HG03039 (cell line): ENCODE data around the gene SUSD1.

Experiments used
- ATAC-seq: cut with Tn5 transposase; IDR thresholded peaks from one replicate; pipeline ENCODE4 v1.9.1; 2021; ENCODE audit warnings: mild to moderate bottlenecking, moderate library complexity; ENCODE audit not compliant: unreplicated experiment

The SUSD1 gene

GRCh38 chr9:112072721-112073638 is 102.1 kb downstream of the SUSD1 start:
- no peak for ATAC-seq

- no peak for ATAC-seq
These were observed 105.6 kb downstream of the SUSD1 start for GRCh38 chr9:112069318-112070169.

DNA sequence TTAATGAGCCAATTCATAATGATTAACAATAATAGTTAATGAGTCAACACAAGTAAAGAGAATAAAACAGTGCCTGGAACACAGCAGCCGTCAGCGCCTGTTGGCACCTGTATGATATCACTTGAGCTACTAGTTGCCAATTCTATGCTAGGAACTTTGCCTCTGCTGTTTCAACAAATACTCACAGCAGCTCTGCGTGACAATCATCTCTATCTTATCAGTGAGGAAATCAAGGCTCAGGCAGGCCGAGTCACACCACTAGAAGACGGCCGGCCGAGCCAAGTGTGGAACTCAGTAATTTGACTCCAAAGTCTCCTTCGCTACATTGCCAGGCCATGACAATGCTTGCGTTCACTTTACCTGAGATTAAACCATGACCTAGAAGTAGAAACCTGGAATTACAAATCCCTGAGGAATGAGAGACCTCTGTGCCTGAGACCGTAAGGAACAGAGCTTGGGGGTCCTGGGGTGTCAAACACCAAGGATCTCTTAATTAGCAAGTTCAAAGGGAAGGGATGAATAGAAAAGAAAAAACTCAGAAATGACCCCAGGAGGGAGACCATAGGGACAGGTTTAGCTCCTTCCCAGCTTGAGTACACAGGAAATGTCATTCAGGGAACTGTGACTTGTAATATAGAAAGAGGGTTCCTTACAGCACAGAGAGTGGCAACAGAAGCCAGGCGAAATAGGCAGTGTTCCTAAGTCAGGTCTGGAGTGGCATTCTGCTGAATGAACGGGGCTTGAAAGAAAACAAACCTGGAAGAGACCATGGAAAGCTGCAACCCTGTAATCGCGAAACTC is 109.1 kb downstream of the SUSD1 start:
- no peak for ATAC-seq

- no peak for ATAC-seq
These were observed 110.2 kb downstream of the SUSD1 start for GRCh38 chr9:112064871-112065270.

GRCh38 chr9:112063586-112063985 is 111.5 kb downstream of the SUSD1 start:
- no peak for ATAC-seq

DNA sequence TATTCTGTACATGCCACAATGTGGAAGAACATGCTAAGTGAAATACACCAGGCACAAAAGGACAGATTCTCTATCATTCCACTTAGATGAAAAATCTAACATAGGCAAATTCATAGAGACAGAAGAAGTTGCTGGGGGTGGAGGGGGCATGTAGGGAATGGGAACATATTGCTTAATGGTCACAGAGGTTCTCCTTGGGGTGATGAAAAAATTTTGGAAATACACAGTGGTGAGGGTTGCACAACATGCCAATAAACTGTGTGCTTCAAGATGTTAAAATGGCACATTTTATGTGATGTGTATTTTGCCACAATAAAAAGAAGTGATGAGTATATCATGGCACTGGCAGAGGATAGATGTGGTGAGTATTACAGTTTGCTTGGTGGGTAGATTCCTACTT is 111.9 kb downstream of the SUSD1 start:
- ATAC-seq: no peak

DNA sequence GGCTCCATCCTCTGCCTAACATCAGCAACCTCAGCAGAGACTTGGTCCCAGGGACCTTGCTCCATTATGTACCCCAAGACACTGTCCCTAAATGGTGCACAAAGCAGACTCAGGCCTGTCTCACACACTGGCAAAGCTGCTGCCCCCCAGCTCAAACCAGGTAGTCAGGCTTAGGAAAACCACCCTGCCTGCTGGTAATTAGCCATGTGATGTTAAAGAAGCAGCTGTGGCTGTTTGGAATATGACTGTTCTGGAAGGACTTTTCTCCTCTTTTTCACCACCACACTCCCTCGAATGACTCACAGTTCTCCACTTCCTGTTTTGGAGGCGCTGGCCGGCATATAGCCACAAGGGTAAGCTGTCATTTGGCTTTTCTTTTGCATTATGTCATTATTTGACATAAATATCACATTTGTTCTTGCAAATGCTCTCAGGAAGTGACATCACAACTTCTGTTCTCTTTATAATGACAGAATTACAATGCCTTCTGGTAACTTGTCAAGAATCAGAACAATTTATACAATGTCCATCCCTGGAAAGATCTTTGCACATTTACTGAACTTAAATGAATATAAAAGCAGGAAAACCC is 113.9 kb downstream of the SUSD1 start:
- peak; percentile 71 for ATAC-seq

DNA sequence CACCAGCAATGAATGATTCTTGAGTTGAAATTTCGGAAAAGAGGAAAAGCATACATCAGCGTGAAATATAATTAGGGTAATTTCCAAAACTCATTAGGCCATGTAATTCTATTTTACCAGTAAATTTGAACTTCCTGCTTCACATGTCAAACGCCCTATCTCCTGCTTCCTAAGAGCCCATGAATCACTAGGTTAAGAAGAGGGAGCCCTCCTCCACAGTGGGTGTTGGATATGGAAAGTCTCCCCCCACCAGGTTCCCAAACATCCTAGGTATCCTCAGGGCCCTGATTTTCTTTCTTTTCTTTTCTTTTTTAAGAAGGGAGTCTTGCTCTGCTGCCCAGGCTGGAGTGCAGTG is 115.2 kb downstream of the SUSD1 start:
- no peak for ATAC-seq

- ATAC-seq: no peak
These were observed 115.7 kb downstream of the SUSD1 start for GRCh38 chr9:112059145-112059965.

DNA sequence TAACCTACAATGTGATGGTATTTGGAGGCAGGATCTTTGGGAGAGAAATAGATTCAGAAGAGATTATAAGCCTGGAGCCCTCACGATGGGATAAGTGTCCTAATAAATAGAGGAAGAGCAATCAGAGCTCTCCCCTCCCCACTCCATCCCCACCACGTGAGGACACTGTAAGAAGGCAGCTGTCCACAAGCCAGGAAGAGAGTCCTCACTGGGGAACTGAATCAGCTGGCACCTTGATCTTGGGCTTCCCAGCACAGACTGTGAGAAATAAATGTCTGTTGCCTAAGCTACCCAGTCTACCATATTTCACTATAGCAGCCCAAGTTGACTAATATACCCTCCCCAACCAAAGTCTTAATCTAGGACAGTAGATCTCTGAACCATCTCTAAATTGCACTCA is 118.1 kb downstream of the SUSD1 start:
- no peak for ATAC-seq

GRCh38 chr9:112054916-112055315 is 120.2 kb downstream of the SUSD1 start:
- ATAC-seq: no peak

GRCh38 chr9:112051812-112052211 is 123.3 kb downstream of the SUSD1 start:
- no peak for ATAC-seq

DNA sequence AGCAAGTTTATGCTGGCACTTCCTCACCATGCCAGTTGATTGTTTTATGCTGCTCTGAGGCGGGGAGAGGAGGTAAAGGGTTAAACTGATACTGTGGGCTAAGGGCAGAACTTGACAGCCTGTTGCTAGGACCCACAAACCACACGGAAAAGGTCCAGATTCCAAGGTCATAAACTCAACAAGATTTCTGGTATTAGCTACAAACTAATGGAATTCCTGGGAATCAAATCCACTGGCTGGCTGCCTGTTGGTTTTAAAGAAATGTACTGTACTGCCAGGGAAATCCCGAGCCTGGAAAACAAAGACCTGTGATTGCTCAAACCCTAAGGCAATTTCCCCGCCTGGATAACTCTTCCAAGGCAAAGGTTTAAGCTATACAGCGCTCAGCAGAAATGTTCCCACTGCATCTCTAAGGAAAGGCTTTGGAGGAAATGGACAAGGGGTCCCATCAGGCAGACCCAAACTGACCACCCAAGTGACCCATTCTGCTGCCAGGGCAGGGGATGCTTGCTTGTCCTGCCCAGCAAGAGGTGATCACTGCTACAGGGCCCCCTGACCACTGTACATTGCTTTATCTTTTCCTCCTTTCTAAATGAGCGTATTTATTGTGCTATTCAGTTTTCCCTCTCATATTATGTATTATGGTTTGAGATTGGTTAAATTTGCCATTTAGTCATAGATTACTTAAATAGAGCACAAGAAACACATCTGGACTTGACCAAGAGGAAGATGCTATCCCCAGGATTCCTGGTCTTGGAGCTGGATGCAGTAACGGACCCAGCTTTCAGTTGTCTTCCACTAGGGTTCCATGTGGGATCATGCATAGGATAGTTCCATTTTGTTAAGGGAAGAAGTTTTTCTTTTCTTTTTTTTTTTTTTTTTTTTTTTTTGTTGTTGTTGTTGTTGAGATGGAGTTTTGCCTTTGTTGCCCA is 124.3 kb downstream of the SUSD1 start:
- ATAC-seq: no peak

DNA sequence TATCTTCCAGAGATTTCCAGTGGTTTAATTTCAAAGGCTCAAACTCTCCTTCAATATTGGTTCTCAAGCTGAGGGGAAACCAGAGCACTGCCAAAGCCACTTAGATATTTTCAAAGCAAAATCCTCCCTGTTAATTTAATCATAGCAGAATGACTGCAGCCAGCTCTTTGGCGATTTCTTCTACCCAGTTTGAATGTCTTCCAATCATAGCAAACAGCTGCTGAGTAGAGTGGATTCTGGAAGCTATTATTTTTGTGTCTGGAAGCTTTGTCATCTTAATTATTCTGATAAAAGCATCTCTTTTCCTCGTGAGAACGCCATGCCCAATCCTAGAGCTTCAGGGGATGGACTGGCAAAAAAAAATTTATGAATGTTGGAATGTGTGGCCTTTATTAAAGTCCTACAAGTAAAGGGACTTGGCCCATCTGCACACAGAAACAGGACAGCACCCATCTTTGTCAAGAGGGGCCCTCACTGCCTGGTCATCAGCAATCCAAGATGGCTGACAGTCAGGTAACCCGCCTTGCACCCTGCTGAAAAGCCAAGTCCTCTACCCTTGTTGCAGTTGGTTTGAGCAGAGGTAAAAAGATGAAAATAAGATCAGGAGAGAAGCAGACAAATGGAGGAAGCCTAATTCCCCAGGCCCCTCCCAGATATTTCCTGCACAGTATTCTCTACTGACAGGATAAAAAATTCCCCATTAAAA is 125.1 kb downstream of the SUSD1 start:
- ATAC-seq: no peak

DNA sequence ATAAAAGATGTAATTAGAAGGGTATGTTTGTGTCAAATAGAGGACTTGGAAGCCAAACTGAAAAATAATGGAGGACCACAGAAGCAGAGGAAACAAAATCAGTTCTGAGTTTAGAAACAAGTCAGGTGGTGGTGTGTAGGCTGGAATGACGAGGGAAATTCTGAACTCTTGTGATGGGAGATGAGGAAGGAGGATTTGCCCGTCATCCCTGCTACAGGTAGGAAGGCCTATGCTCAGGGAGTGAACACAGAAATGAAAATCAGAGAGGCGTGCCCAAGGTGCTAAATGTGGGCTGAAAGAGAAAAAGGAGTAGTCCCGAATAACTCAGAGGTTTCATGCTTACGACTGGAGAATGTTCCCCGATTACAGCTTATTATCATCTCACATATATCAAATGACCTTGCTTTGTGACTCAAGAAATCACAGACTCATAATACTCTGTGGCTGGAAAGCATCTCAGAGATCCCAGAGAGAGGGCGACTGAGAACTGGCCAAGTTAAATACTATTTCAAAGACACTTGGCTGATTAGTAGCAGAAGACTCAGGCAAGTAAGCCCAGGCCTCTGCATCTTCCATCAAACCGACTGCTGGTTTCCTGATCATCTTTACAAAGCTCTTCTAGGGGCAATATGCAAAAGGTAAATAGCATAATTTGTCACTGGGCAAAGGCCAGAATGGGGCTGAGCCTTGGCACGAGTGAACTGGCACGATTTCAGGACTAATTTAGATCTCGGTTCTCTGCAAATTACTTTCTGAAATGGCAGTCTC is 126.0 kb downstream of the SUSD1 start:
- ATAC-seq: no peak

GRCh38 chr9:112047538-112048066 is 127.5 kb downstream of the SUSD1 start:
- no peak for ATAC-seq

GRCh38 chr9:112046181-112046580 is 128.9 kb downstream of the SUSD1 start:
- ATAC-seq: no peak
